ENCODE data around the gene PRKCB. TPM values are rescaled to one million over a fixed set of nuclear protein-coding genes. Genes with fewer than 3 reads are reported as not detected.
A peak's percentile ranks its signal among the peaks of the same experiment; 100 is the strongest.
"Not testable (repeated sequence)": the region's sequence is repeated elsewhere in the genome, so short reads cannot be mapped to it uniquely, and the experiment has no call there.

PRKCB gene
- polyA plus RNA-seq, 1 experiment = not detected

GRCh38 chr16:24234737-24235136 lies 399.0 kb downstream of the PRKCB start:
- no peak overlapping the region for H3K4me3 ChIP-seq (ENCODE audit: low read depth, low read length)
- no peaks in the 10 kb centered on the region for H3K27me3 ChIP-seq (ENCODE audit: control insufficient read depth, insufficient read depth, low read length)
- TF ChIP-seq, protein P1, sequence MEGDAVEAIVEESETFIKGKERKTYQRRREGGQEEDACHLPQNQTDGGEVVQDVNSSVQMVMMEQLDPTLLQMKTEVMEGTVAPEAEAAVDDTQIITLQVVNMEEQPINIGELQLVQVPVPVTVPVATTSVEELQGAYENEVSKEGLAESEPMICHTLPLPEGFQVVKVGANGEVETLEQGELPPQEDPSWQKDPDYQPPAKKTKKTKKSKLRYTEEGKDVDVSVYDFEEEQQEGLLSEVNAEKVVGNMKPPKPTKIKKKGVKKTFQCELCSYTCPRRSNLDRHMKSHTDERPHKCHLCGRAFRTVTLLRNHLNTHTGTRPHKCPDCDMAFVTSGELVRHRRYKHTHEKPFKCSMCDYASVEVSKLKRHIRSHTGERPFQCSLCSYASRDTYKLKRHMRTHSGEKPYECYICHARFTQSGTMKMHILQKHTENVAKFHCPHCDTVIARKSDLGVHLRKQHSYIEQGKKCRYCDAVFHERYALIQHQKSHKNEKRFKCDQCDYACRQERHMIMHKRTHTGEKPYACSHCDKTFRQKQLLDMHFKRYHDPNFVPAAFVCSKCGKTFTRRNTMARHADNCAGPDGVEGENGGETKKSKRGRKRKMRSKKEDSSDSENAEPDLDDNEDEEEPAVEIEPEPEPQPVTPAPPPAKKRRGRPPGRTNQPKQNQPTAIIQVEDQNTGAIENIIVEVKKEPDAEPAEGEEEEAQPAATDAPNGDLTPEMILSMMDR (IDR thresholded peaks at IDR 0.05; ENCODE audit: insufficient read depth, low read depth, low read length) = no peak
- H3K36me3 ChIP-seq (ENCODE audit: control insufficient read depth, insufficient read depth, low read length) = no peaks in the 10 kb centered on the region
- CTCF ChIA-PET = no interaction called here
- no peak for DNase-seq (ENCODE audit: low read depth)
- POLR2A ChIA-PET = no interaction called here

DNA sequence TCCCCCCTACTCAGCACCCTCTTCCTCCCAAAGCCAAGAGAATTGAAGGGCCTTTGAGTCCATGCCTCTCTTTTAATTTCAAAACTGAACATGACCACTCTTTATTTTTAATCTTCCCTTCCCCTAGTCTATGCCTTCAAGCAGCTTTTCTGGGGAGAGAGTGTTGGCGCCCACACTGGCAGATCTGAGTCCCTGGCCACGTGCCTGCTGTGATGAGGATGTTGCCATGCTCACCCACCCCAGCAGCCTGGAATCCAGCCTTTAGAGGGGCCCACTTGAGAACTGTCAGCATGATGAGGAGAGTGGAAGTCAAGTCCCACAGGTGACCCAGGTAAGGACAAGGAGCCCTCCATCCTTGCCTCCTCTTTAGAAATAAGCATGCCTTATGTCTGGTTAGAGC lies 400.0 kb downstream of the PRKCB start:
- no peaks in the 10 kb centered on the region for H3K27me3 ChIP-seq (ENCODE audit: control insufficient read depth, insufficient read depth, low read length)
- CTCF ChIA-PET = no interaction called here
- POLR2A ChIA-PET = no interaction called here
- H3K36me3 ChIP-seq (ENCODE audit: control insufficient read depth, insufficient read depth, low read length) = no peaks in the 10 kb centered on the region
- TF ChIP-seq, protein P1 (IDR thresholded peaks at IDR 0.05; ENCODE audit: insufficient read depth, low read depth, low read length) = no peak
- H3K4me3 ChIP-seq (ENCODE audit: low read depth, low read length) = no peak overlapping the region
- no peak for DNase-seq (ENCODE audit: low read depth)

GRCh38 chr16:24238846-24239245 lies 403.1 kb downstream of the PRKCB start:
- H3K27me3 ChIP-seq (ENCODE audit: control insufficient read depth, insufficient read depth, low read length); H3K36me3 ChIP-seq (ENCODE audit: control insufficient read depth, insufficient read depth, low read length); CTCF ChIA-PET; DNase-seq (ENCODE audit: low read depth); POLR2A ChIA-PET; H3K4me3 ChIP-seq (ENCODE audit: low read depth, low read length): not testable (repeated sequence)

DNA sequence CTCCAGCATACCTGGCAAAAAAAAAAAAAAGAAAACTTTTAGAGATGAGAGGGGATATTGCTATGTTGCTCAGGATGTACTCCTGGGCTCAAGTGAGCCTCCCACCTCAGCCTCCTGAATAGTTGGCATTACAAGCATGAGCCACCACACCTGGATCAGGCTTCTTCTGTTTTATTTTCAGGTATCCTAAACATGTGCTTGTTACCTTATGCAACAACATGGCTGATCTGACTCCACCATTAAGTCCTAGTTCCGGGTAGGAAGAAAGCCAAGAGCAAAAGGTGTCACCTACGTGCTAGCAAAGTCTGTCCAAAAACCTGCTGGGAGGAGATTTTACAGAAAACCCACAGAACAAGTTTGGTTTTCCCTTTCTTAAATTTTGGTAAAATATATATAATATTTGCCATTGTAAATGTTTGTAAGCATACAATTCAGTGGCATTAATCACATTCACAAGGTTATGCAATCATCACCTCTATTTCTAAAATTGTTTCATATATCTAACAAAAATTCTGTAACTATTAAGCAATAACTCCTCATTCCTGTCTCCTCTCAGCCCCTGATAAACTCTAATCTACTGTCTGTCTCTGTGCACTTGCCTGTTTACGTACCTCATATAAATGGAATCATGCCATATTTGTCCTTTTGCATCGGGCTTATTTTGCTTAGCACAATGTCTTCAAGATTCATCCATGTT lies 411.3 kb downstream of the PRKCB start:
- TF ChIP-seq, protein P1 (IDR thresholded peaks at IDR 0.05; ENCODE audit: insufficient read depth, low read depth, low read length) = no peak
- Histone ChIP-seq H3K4me3 (ENCODE audit: low read depth, low read length) (no peak overlapping the region), H3K27me3 (ENCODE audit: control insufficient read depth, insufficient read depth, low read length) (no peaks in the 10 kb centered on the region), H3K36me3 (ENCODE audit: control insufficient read depth, insufficient read depth, low read length) (no peaks in the 10 kb centered on the region)
- ChIA-PET POLR2A (no interaction called here), CTCF (no interaction called here)
- DNase-seq (ENCODE audit: low read depth) = no peak

DNA sequence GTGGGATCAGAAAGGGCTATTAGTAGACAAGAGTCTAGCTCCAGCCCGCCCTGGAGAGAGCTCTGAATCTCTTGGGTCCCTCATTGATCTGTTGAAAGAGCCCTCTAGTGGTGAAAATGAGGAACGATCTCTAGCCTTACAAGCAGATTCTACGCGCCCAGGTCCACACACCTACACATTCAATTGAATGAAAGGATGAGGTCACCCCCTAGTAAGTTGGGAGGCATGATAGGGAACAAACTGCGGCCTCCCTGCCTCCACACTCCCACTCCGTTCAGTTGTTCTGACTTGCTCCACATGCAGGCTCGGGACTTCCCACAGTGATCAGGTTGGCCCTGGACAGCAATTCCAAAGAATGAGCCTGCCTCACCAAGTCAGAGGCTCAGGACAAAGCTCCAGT lies 417.4 kb downstream of the PRKCB start:
- no peaks in the 10 kb centered on the region for H3K27me3 ChIP-seq (ENCODE audit: control insufficient read depth, insufficient read depth, low read length)
- H3K4me3 ChIP-seq (ENCODE audit: low read depth, low read length) = no peak overlapping the region
- ChIA-PET CTCF (interaction anchor here (0.8 to 2.0 kb wide), 7 partner anchors 8 to 366 kb away, joined by 3 to 8 read pairs (median 4); no protein-coding TSS in a partner anchor), POLR2A (no interaction called here)
- no peaks in the 10 kb centered on the region for H3K36me3 ChIP-seq (ENCODE audit: control insufficient read depth, insufficient read depth, low read length)
- no peak for DNase-seq (ENCODE audit: low read depth)
- TF ChIP-seq, protein P1 (IDR thresholded peaks at IDR 0.05; ENCODE audit: insufficient read depth, low read depth, low read length) = peak; percentile 52

Measured in BJ (cell line).